ENCODE results near the gene WDFY2. TPM values are rescaled to one million over a fixed set of nuclear protein-coding genes. Genes with fewer than 3 reads are reported as not detected.

WDFY2 gene
- total RNA-seq, 1 experiment from 2014 or later, result 26.4 TPM

GRCh38 chr13:51767100-51767499 lies 182.8 kb downstream of the WDFY2 start:
- H3K27ac ChIP-seq (ENCODE audit: insufficient read length, low read depth, low read length), result no peak overlapping the region
- H2BK15ac ChIP-seq (ENCODE audit: low read depth, low read length), result no peak overlapping the region
- H4K8ac ChIP-seq (replicated peaks; ENCODE audit: insufficient read length, low read depth, low read length), result no peak overlapping the region
- Mint-ChIP-seq H3K9me3 (no peaks in the 10 kb centered on the region), H3K27ac (no peak overlapping the region; a peak in 1 of 7 replicates), H3K4me1 (peaks cover 27 to 30% of the 10 kb centered on the region in 2 experiments), H3K4me3 (no peak overlapping the region), H3K27me3 (ENCODE audit: low read depth) (no peaks in the 10 kb centered on the region; the same call in 1 of the 2 replicates), H3K36me3 (ENCODE audit: insufficient read depth in 1 of 3, low read depth in 3 of 3) (peaks cover 4 to 24% (median 21%) of the 10 kb centered on the region in 3 experiments; a peak in 6 of 7 replicates)
- no peaks in the 10 kb centered on the region for H3K9me3 ChIP-seq (ENCODE audit: control insufficient read depth, low read depth, low read length)
- H3K23me2 ChIP-seq (ENCODE audit: insufficient read length, low read depth, low read length, poor library complexity, severe bottlenecking), result no peaks in the 10 kb centered on the region
- H3K14ac ChIP-seq (ENCODE audit: insufficient read depth, low read length), result no peak overlapping the region
- H3K9ac ChIP-seq (ENCODE audit: extremely low read depth, insufficient read length, low read length), result no peak overlapping the region
- H2BK120ac ChIP-seq (ENCODE audit: low read depth, low read length, poor library complexity, severe bottlenecking), result no peak overlapping the region
- peak; percentile 63 for TF ChIP-seq CTCF (conservative IDR thresholded peaks at IDR 0.05)
- H4K20me1 ChIP-seq (ENCODE audit: control insufficient read depth, insufficient read depth, insufficient read length), result no peaks in the 10 kb centered on the region
- no peak overlapping the region for H3K18ac ChIP-seq (ENCODE audit: insufficient read length, low read depth, low read length)
- WGBS (ENCODE audit: extremely low coverage, insufficient read length, low lambda C conversion rate), result no CpG with 5 or more reads among the region's 8 CpGs
- no peak overlapping the region for H3K4me2 ChIP-seq (ENCODE audit: insufficient read depth, insufficient read length, low read length)
- peak; percentile 65 for DNase-seq
- no peak overlapping the region for H2AFZ ChIP-seq (ENCODE audit: low read length)
- H4K5ac ChIP-seq (ENCODE audit: insufficient read length, low read depth, low read length), result no peak overlapping the region
- no peaks in the 10 kb centered on the region for H3K27me3 ChIP-seq (ENCODE audit: insufficient read depth, low read length)
- no peak overlapping the region for H3K56ac ChIP-seq (ENCODE audit: insufficient read length, low read depth, low read length)
- H2BK12ac ChIP-seq (ENCODE audit: insufficient read length, low read depth, low read length), result no peak overlapping the region
- H3K4ac ChIP-seq (ENCODE audit: low read depth, low read length), result no peak overlapping the region
- no peak overlapping the region for H2AK5ac ChIP-seq (ENCODE audit: insufficient read length, low read length)
- H3K4me1 ChIP-seq (ENCODE audit: insufficient read depth, low read length), result 0 out of 2 replicates have a peak, but pooled peaks cover 3% of the 10 kb centered on the region
- no peak overlapping the region for H4K91ac ChIP-seq (ENCODE audit: insufficient read length, low read depth, low read length)
- no peak overlapping the region for H2BK20ac ChIP-seq (ENCODE audit: low read depth, low read length, poor library complexity, severe bottlenecking)
- no peak overlapping the region for H2BK5ac ChIP-seq (ENCODE audit: insufficient read length, low read length)
- H3K79me1 ChIP-seq (ENCODE audit: insufficient read depth, low read depth, low read length, poor library complexity, severe bottlenecking), result no peaks in the 10 kb centered on the region
- no peaks in the 10 kb centered on the region for H3K79me2 ChIP-seq (ENCODE audit: insufficient read depth, low read length)
- no peak overlapping the region for H3K23ac ChIP-seq (ENCODE audit: insufficient read length, low read depth, low read length)
- H3T11ph ChIP-seq (ENCODE audit: low read length), result no peak overlapping the region
